ENCODE data around the gene ZFYVE28.
"Not testable (repeated sequence)": the region's sequence is repeated elsewhere in the genome, so short reads cannot be mapped to it uniquely, and the experiment has no call there.

DNA sequence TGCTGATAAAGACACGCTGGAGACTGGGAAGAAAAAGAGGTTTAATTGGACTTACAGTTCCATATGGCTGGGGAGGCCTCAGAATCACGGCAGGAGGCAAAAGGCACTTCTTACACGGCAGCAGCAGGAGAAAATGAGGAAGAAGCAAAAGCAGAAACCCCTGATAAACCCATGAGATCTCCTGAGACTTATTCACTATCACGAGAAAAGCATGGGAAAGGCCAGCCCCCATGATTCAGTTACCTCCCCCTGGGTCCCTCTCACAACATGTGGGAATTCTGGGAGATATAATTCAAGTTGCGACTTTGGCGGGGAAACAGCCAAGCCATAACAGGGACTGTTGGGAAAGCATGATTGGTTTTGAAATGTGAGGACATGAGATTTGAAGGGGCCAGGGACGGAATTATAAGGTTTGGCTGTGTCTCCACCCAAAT lies 35.7 kb downstream of the ZFYVE28 start:
- not testable (repeated sequence) for TF ChIP-seq POLR2A (IDR thresholded peaks at IDR 0.05)
- TF ChIP-seq, protein P1, sequence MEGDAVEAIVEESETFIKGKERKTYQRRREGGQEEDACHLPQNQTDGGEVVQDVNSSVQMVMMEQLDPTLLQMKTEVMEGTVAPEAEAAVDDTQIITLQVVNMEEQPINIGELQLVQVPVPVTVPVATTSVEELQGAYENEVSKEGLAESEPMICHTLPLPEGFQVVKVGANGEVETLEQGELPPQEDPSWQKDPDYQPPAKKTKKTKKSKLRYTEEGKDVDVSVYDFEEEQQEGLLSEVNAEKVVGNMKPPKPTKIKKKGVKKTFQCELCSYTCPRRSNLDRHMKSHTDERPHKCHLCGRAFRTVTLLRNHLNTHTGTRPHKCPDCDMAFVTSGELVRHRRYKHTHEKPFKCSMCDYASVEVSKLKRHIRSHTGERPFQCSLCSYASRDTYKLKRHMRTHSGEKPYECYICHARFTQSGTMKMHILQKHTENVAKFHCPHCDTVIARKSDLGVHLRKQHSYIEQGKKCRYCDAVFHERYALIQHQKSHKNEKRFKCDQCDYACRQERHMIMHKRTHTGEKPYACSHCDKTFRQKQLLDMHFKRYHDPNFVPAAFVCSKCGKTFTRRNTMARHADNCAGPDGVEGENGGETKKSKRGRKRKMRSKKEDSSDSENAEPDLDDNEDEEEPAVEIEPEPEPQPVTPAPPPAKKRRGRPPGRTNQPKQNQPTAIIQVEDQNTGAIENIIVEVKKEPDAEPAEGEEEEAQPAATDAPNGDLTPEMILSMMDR (IDR thresholded peaks at IDR 0.05): not testable (repeated sequence)
